Keratinocyte (primary cell): ENCODE data around the gene NFATC4. TPM values are rescaled to one million over a fixed set of nuclear protein-coding genes. Genes with fewer than 3 reads are reported as not detected.

Experiments
- DNase-seq: peaks from one replicate; pipeline ENCODE4 v3.0.0-alpha.2; 2011; ENCODE audit warnings: low read depth, missing footprints, low spot score
- FAIRE-seq: peaks from 2 replicates; lab custom pipeline; 2011; peaks lifted over from hg19 to GRCh38; lab: Jason Lieb, UNC
- H2AFZ ChIP-seq: 2 replicates; pipeline ENCODE4 v1.6.0; 2012; ENCODE audit warnings: low read length, control low read depth, inconsistent platforms; ENCODE audit not compliant: control insufficient read depth
- H3K27ac ChIP-seq: 2 replicates; pipeline ENCODE4 v1.5.1; 2011; ENCODE audit warnings: low read length; ENCODE audit not compliant: control insufficient read depth, insufficient read depth
- H3K27me3 ChIP-seq: 3 replicates; pipeline ENCODE4 v1.6.0; 2011; ENCODE audit warnings: low read length; ENCODE audit not compliant: control insufficient read depth, insufficient read depth; ENCODE audit errors: extremely low read depth
- H3K36me3 ChIP-seq, 2 experiments: 2 replicates in 1 of 2; 3 replicates in 1 of 2; pipeline ENCODE4 v1.5.1; 2011; ENCODE audit warnings: low read length in 2 of 2, mild to moderate bottlenecking in 1 of 2; ENCODE audit not compliant: control insufficient read depth in 2 of 2, insufficient read depth in 2 of 2; ENCODE audit errors: extremely low read depth in 1 of 2
- H3K4me1 ChIP-seq: 3 replicates; pipeline ENCODE4 v1.5.1; 2011; ENCODE audit warnings: low read length; ENCODE audit not compliant: control insufficient read depth, insufficient read depth; ENCODE audit errors: extremely low read depth
- H3K4me2 ChIP-seq: 3 replicates; pipeline ENCODE4 v1.6.0; 2011; ENCODE audit warnings: low read depth, low read length; ENCODE audit not compliant: control insufficient read depth, insufficient read depth; ENCODE audit errors: extremely low read depth
- H3K4me3 ChIP-seq, 3 experiments: fragments of 200-600 bp in 1 of 3; sonication (generic) in 1 of 3; 2 replicates in 2 of 3; 3 replicates in 1 of 3; pipeline ENCODE4 v1.5.1; 2011 to 2016; ENCODE audit warnings: low read length in 3 of 3, mild to moderate bottlenecking in 3 of 3, control low read depth in 2 of 3, inconsistent platforms in 1 of 3, low read depth in 1 of 3, mixed read lengths in 1 of 3, mixed run types in 1 of 3, moderate library complexity in 1 of 3; ENCODE audit not compliant: control insufficient read depth in 2 of 3, insufficient read depth in 2 of 3; ENCODE audit errors: extremely low read depth in 1 of 3
- H3K79me2 ChIP-seq: 2 replicates; pipeline ENCODE4 v1.6.0; 2012; ENCODE audit warnings: low read length; ENCODE audit not compliant: control insufficient read depth, insufficient read depth
- H3K9ac ChIP-seq: 3 replicates; pipeline ENCODE4 v1.6.0; 2011; ENCODE audit warnings: low read length; ENCODE audit not compliant: control insufficient read depth, insufficient read depth; ENCODE audit errors: extremely low read depth
- H3K9me1 ChIP-seq: 3 replicates; pipeline ENCODE4 v1.6.0; 2011; ENCODE audit warnings: low read length; ENCODE audit not compliant: control insufficient read depth, insufficient read depth; ENCODE audit errors: extremely low read depth
- H3K9me3 ChIP-seq: 2 replicates; pipeline ENCODE4 v1.5.1; 2012; ENCODE audit warnings: low read depth, low read length; ENCODE audit not compliant: control insufficient read depth
- H4K20me1 ChIP-seq: 3 replicates; pipeline ENCODE4 v1.6.0; 2011; ENCODE audit warnings: low read length; ENCODE audit not compliant: control insufficient read depth, insufficient read depth; ENCODE audit errors: extremely low read depth
- EZH2 ChIP-seq: IDR thresholded peaks from one replicate; pipeline ENCODE4 v1.6.1; 2012; ENCODE audit warnings: inconsistent platforms, mild to moderate bottlenecking, low read length, moderate library complexity
- dilution Hi-C: fragments of 300-500 bp; cut with MboI; formaldehyde crosslinking; loops from one replicate; pipeline ENCODE4 v1.7.0; 2020; ENCODE audit warnings: low sequenced_read_pairs; ENCODE audit not compliant: extremely low pct_ligation_motif_present
- polyA plus RNA-seq, 5 experiments: library from polyadenylated mRNA; depleted of rRNA in 3 of 5; stranded (reverse) in 3 of 5; stranded (forward) in 1 of 5; unstranded in 1 of 5; fragments of >200 nt; gene quantifications; 1 replicate in 1 of 5; 2 replicates in 3 of 5; 3 replicates in 1 of 5; pipeline versions ENCODE4 v1.2.1 to v1.2.3, GENCODE V29; 2011 to 2012; ENCODE audit warnings: missing spikeins in 2 of 5, low read depth in 1 of 5, low replicate concordance in 1 of 5
- TF ChIP-seq, protein P1 (sequence below), 3 experiments: IDR thresholded peaks in 1 of 3; conservative IDR thresholded peaks in 1 of 3; optimal IDR thresholded peaks in 1 of 3; 2 replicates in 2 of 3; 3 replicates in 1 of 3; pipeline versions ENCODE3 to v1.5.1; 2011; ENCODE audit warnings: low read length in 3 of 3, mild to moderate bottlenecking in 3 of 3, moderate library complexity in 2 of 3, control low read depth in 1 of 3, inconsistent platforms in 1 of 3; ENCODE audit not compliant: insufficient read depth in 2 of 3; ENCODE audit errors: extremely low read depth in 1 of 3

Gene NFATC4
- polyA plus RNA-seq, 1 donor (not counting 4 experiments of a cell fraction or from before 2014, with no cell fraction given), result 0.92 TPM

DNA sequence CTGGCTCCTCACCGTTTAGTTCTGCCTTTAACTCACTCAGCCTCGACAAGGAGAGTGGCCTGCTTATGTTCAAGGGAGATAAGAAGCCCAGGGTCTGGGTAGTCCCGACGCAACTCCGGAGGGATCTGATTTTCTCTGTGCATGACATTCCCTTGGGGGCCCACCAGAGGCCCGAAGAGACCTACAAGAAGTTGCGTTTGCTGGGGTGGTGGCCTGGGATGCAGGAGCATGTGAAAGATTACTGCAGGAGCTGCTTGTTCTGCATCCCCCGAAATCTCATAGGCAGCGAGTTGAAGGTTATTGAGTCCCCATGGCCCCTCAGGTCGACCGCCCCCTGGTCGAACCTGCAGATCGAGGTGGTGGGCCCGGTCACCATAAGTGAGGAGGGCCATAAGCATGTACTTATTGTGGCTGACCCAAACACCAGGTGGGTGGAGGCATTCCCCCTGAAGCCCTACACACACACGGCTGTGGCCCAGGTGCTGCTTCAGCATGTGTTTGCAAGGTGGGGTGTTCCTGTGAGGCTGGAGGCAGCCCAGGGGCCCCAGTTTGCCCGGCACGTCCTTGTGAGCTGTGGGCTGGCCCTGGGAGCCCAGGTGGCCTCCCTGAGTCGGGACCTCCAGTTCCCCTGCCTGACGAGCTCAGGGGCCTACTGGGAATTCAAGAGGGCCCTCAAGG is 48.4 kb downstream of the NFATC4 start:
- Histone ChIP-seq H3K9me3 (no peaks in the 10 kb centered on the region), H4K20me1 (no peaks in the 10 kb centered on the region), H3K4me2 (no peak overlapping the region), H3K27me3 (no peaks in the 10 kb centered on the region), H3K79me2 (no peaks in the 10 kb centered on the region), H3K4me1 (peaks cover 17% of the 10 kb centered on the region), H3K36me3 (no peaks in the 10 kb centered on the region), H3K9me1 (peaks cover 4% of the 10 kb centered on the region), H2AFZ (no peak overlapping the region), H3K27ac (no peak overlapping the region), H3K4me3 (no peak overlapping the region), H3K9ac (no peak overlapping the region)
- TF ChIP-seq, protein P1, sequence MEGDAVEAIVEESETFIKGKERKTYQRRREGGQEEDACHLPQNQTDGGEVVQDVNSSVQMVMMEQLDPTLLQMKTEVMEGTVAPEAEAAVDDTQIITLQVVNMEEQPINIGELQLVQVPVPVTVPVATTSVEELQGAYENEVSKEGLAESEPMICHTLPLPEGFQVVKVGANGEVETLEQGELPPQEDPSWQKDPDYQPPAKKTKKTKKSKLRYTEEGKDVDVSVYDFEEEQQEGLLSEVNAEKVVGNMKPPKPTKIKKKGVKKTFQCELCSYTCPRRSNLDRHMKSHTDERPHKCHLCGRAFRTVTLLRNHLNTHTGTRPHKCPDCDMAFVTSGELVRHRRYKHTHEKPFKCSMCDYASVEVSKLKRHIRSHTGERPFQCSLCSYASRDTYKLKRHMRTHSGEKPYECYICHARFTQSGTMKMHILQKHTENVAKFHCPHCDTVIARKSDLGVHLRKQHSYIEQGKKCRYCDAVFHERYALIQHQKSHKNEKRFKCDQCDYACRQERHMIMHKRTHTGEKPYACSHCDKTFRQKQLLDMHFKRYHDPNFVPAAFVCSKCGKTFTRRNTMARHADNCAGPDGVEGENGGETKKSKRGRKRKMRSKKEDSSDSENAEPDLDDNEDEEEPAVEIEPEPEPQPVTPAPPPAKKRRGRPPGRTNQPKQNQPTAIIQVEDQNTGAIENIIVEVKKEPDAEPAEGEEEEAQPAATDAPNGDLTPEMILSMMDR (optimal IDR thresholded peaks at IDR 0.05 in 1 of 3, IDR thresholded peaks at IDR 0.05 in 1 of 3, conservative IDR thresholded peaks at IDR 0.05 in 1 of 3; ENCODE audit: extremely low read depth in 1 of 3, insufficient read depth in 2 of 3, low read length in 3 of 3), result no peak
- DNase-seq (no peak), FAIRE-seq (no peak)
- dilution Hi-C loops, result no loop called here

DNA sequence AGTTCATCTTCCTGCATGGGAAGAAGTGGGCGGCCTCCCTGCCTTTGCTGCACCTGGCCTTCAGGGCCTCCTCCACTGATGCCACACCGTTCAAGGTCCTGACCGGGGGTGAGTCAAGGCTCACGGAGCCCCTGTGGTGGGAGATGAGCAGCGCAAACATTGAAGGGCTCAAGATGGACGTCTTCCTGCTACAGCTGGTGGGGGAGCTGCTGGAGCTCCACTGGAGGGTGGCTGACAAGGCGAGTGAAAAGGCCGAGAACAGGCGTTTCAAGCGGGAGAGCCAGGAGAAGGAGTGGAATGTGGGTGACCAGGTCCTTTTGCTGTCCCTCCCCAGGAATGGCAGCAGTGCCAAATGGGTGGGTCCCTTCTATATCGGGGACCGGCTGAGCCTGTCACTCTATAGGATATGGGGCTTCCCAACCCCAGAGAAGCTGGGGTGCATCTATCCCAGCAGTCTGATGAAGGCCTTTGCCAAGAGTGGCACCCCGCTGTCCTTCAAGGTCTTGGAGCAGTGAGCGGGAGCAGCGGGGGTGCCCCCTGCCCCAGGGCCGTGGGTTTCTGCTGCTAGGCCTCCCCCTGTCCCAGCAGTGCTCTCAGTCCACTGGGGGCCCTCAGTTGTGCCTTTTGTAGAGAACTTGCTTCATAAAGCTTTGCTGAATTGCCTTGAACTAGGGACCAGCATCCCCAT is 49.1 kb downstream of the NFATC4 start:
- no peaks in the 10 kb centered on the region for H3K36me3 ChIP-seq
- no peak for FAIRE-seq
- peaks cover 2% of the 10 kb centered on the region for H3K9me1 ChIP-seq
- no peaks in the 10 kb centered on the region for H3K9me3 ChIP-seq
- no peak overlapping the region for H3K4me3 ChIP-seq
- no peaks in the 10 kb centered on the region for H3K27me3 ChIP-seq
- no peak overlapping the region for H3K9ac ChIP-seq
- no peak for DNase-seq
- no peak overlapping the region for H2AFZ ChIP-seq
- no peaks in the 10 kb centered on the region for H4K20me1 ChIP-seq
- peaks cover 17% of the 10 kb centered on the region for H3K4me1 ChIP-seq
- TF ChIP-seq EZH2, result no peak
- TF ChIP-seq, protein P1 (optimal IDR thresholded peaks at IDR 0.05 in 1 of 3, IDR thresholded peaks at IDR 0.05 in 1 of 3, conservative IDR thresholded peaks at IDR 0.05 in 1 of 3; ENCODE audit: extremely low read depth in 1 of 3, insufficient read depth in 2 of 3, low read length in 3 of 3), result no peak
- H3K79me2 ChIP-seq, result no peaks in the 10 kb centered on the region
- dilution Hi-C loops, result no loop called here
- H3K4me2 ChIP-seq, result no peak overlapping the region
- H3K27ac ChIP-seq, result no peak overlapping the region
